IPS-15b (cell line): ENCODE results near the gene PIGN.

Experiments used
- H3K27me3 ChIP-seq: one replicate; pipeline ENCODE4 v1.6.1; 2013; ENCODE audit warnings: low read length; ENCODE audit not compliant: control insufficient read depth, insufficient read depth
- H3K36me3 ChIP-seq: one replicate; pipeline ENCODE4 v1.6.1; 2013; ENCODE audit warnings: low read length; ENCODE audit not compliant: control insufficient read depth, insufficient read depth
- H3K4me1 ChIP-seq: one replicate; pipeline ENCODE4 v1.6.1; 2013; ENCODE audit warnings: mild to moderate bottlenecking, low read length; ENCODE audit not compliant: control insufficient read depth, insufficient read depth
- H3K4me3 ChIP-seq: one replicate; pipeline ENCODE4 v1.5.1; 2013; ENCODE audit warnings: low read depth, low read length
- H3K9ac ChIP-seq: one replicate; pipeline ENCODE4 v1.6.1; 2013; ENCODE audit warnings: low read depth, mild to moderate bottlenecking, low read length
- H3K9me3 ChIP-seq: one replicate; pipeline ENCODE4 v1.6.1; 2013; ENCODE audit warnings: mild to moderate bottlenecking, low read length; ENCODE audit not compliant: control insufficient read depth, insufficient read depth

The PIGN gene

GRCh38 chr18:62024983-62025382 is 161.9 kb downstream of the PIGN start:
- Histone ChIP-seq H3K9ac (no peak overlapping the region), H3K36me3 (no peaks in the 10 kb centered on the region)

GRCh38 chr18:62023536-62023935 is 163.3 kb downstream of the PIGN start:
- H3K4me1 ChIP-seq: peaks cover 2% of the 10 kb centered on the region
- H3K4me3 ChIP-seq: no peak overlapping the region
- no peaks in the 10 kb centered on the region for H3K27me3 ChIP-seq
- no peak overlapping the region for H3K9ac ChIP-seq
- no peaks in the 10 kb centered on the region for H3K9me3 ChIP-seq
- H3K36me3 ChIP-seq: no peaks in the 10 kb centered on the region

More at GRCh38 chr18:62024983-62025382, 161.9 kb downstream of the PIGN start:
- Histone ChIP-seq H3K4me1 (peaks cover 2% of the 10 kb centered on the region), H3K27me3 (no peaks in the 10 kb centered on the region), H3K9me3 (no peaks in the 10 kb centered on the region), H3K4me3 (no peak overlapping the region)

- Histone ChIP-seq H3K27me3 (no peaks in the 10 kb centered on the region), H3K9me3 (no peaks in the 10 kb centered on the region), H3K36me3 (no peaks in the 10 kb centered on the region), H3K9ac (no peak overlapping the region), H3K4me1 (no peaks in the 10 kb centered on the region), H3K4me3 (no peak overlapping the region)
Measured at GRCh38 chr18:62018759-62019041, 168.2 kb downstream of the PIGN start.

- Histone ChIP-seq H3K9me3 (no peaks in the 10 kb centered on the region), H3K4me1 (no peaks in the 10 kb centered on the region), H3K4me3 (no peak overlapping the region), H3K9ac (no peak overlapping the region), H3K27me3 (no peaks in the 10 kb centered on the region), H3K36me3 (no peaks in the 10 kb centered on the region)
Measured at GRCh38 chr18:62018034-62018758, 168.7 kb downstream of the PIGN start.

- no peaks in the 10 kb centered on the region for H3K27me3 ChIP-seq
- no peaks in the 10 kb centered on the region for H3K9me3 ChIP-seq
- no peak overlapping the region for H3K9ac ChIP-seq
- H3K36me3 ChIP-seq: no peaks in the 10 kb centered on the region
- no peaks in the 10 kb centered on the region for H3K4me1 ChIP-seq
- no peak overlapping the region for H3K4me3 ChIP-seq
Measured at GRCh38 chr18:62017618-62018017, 169.2 kb downstream of the PIGN start.

GRCh38 chr18:62011416-62011815 is 175.4 kb downstream of the PIGN start:
- Histone ChIP-seq H3K36me3 (no peaks in the 10 kb centered on the region), H3K9me3 (no peaks in the 10 kb centered on the region), H3K4me1 (no peaks in the 10 kb centered on the region), H3K4me3 (no peak overlapping the region), H3K27me3 (no peaks in the 10 kb centered on the region), H3K9ac (no peak overlapping the region)

GRCh38 chr18:62009521-62009920 is 177.3 kb downstream of the PIGN start:
- Histone ChIP-seq H3K9ac (no peak overlapping the region), H3K36me3 (no peaks in the 10 kb centered on the region), H3K9me3 (no peaks in the 10 kb centered on the region), H3K4me1 (no peaks in the 10 kb centered on the region), H3K27me3 (no peaks in the 10 kb centered on the region), H3K4me3 (no peak overlapping the region)

- Histone ChIP-seq H3K4me3 (no peak overlapping the region), H3K27me3 (no peaks in the 10 kb centered on the region), H3K4me1 (peaks cover 8% of the 10 kb centered on the region), H3K9me3 (peaks cover 22% of the 10 kb centered on the region), H3K9ac (no peak overlapping the region), H3K36me3 (peaks cover 2% of the 10 kb centered on the region)
Measured at GRCh38 chr18:62001396-62001795, 185.5 kb downstream of the PIGN start.

- Histone ChIP-seq H3K4me1 (peaks cover 8% of the 10 kb centered on the region), H3K36me3 (peaks cover 2% of the 10 kb centered on the region), H3K9me3 (peaks cover 22% of the 10 kb centered on the region), H3K27me3 (no peaks in the 10 kb centered on the region), H3K9ac (no peak overlapping the region), H3K4me3 (no peak overlapping the region)
Measured at GRCh38 chr18:61998957-61999356, 187.9 kb downstream of the PIGN start.

GRCh38 chr18:61998335-61998734 is 188.5 kb downstream of the PIGN start:
- Histone ChIP-seq H3K4me3 (no peak overlapping the region), H3K36me3 (peaks cover 2% of the 10 kb centered on the region), H3K27me3 (no peaks in the 10 kb centered on the region), H3K4me1 (peaks cover 8% of the 10 kb centered on the region), H3K9me3 (peaks cover 22% of the 10 kb centered on the region), H3K9ac (no peak overlapping the region)

- Histone ChIP-seq H3K9me3 (peaks cover 12% of the 10 kb centered on the region), H3K27me3 (no peaks in the 10 kb centered on the region), H3K4me1 (no peaks in the 10 kb centered on the region), H3K9ac (no peak overlapping the region), H3K4me3 (no peak overlapping the region), H3K36me3 (no peaks in the 10 kb centered on the region)
Measured at GRCh38 chr18:61995618-61996017, 191.2 kb downstream of the PIGN start.

GRCh38 chr18:61993831-61994230 is 193.0 kb downstream of the PIGN start:
- Histone ChIP-seq H3K36me3 (no peaks in the 10 kb centered on the region), H3K4me3 (no peak overlapping the region), H3K4me1 (no peaks in the 10 kb centered on the region), H3K9me3 (no peaks in the 10 kb centered on the region), H3K9ac (no peak overlapping the region), H3K27me3 (no peaks in the 10 kb centered on the region)
